B cell (primary cell): ENCODE measurements around the gene BTN3A1. TPM values are rescaled to one million over a fixed set of nuclear protein-coding genes. Genes with fewer than 3 reads are reported as not detected.
A peak's percentile ranks its signal among the peaks of the same experiment; 100 is the strongest.

Source experiments
- ATAC-seq: fragments of 200-7000 bp; cut with Tn5 transposase; one replicate; pipeline ENCODE4 v1.10.0; 2021; ENCODE audit warnings: low read depth, mild to moderate bottlenecking, moderate number of reproducible peaks, moderate library complexity
- CTCF ChIA-PET: fragments of 350-600 bp; sonication (Branson Sonifier 250); formaldehyde crosslinking; loops from one replicate; lab custom pipeline; 2021; ENCODE audit warnings: antibody characterized with exemption, inconsistent platforms; lab: Charles Lee
- POLR2A ChIA-PET: fragments of 350-600 bp; sonication (Branson Sonifier 250); formaldehyde crosslinking; loops from one replicate; lab custom pipeline; 2021; ENCODE audit warnings: antibody characterized with exemption; lab: Charles Lee
- DNase-seq: peaks from one replicate; pipeline ENCODE4 v3.0.0; 2013
- H2AFZ ChIP-seq: 2 replicates; pipeline ENCODE4 v1.6.1; 2012; ENCODE audit warnings: mild to moderate bottlenecking, low read depth, low read length; ENCODE audit not compliant: insufficient read depth, poor library complexity, severe bottlenecking
- H3K27ac ChIP-seq, 2 donors: 1 replicate in 1 of 2; 2 replicates in 1 of 2; pipeline ENCODE4 v1.5.1; 2012 to 2013; ENCODE audit warnings: low read length in 2 of 2, mild to moderate bottlenecking in 2 of 2, moderate library complexity in 1 of 2
- H3K27me3 ChIP-seq, 4 experiments: fragments of 200-600 bp in 1 of 4; sonication (generic) in 1 of 4; replicated peaks in 1 of 4; 1 replicate in 2 of 4; 2 replicates in 2 of 4; pipeline versions ENCODE4 v1.6.1 to v1.7.0; 2013 to 2016; ENCODE audit warnings: low read length in 3 of 4, mild to moderate bottlenecking in 2 of 4, mixed read lengths in 1 of 4, moderate library complexity in 1 of 4; ENCODE audit not compliant: insufficient read depth in 4 of 4, control insufficient read depth in 3 of 4; ENCODE audit errors: control extremely low read depth in 1 of 4
- H3K36me3 ChIP-seq, 2 experiments: replicated peaks in 1 of 2; 1 replicate in 1 of 2; 2 replicates in 1 of 2; pipeline versions ENCODE4 v1.6.1 to v1.7.1; 2013; ENCODE audit warnings: low read length in 1 of 2; ENCODE audit not compliant: insufficient read depth in 2 of 2, control insufficient read depth in 1 of 2; ENCODE audit errors: control extremely low read depth in 1 of 2, extremely low read depth in 1 of 2
- H3K4me1 ChIP-seq, 2 donors: fragments of 200-600 bp in 1 of 2; sonication (generic) in 1 of 2; 1 replicate in 1 of 2; 2 replicates in 1 of 2; pipeline versions ENCODE4 v1.5.1 to v1.6.1; 2013 to 2017; ENCODE audit warnings: low read length in 2 of 2; ENCODE audit not compliant: control insufficient read depth in 2 of 2, insufficient read depth in 2 of 2
- H3K4me2 ChIP-seq: replicated peaks from 2 replicates; pipeline ENCODE3; 2012; ENCODE audit warnings: mild to moderate bottlenecking, low read depth, low read length; ENCODE audit not compliant: poor library complexity, severe bottlenecking
- H3K4me3 ChIP-seq, 5 experiments: fragments of 200-600 bp in 1 of 5; sonication (generic) in 1 of 5; 1 replicate in 3 of 5; 2 replicates in 2 of 5; pipeline versions ENCODE4 v1.5.1 to v1.7.0; 2011 to 2016; ENCODE audit warnings: low read length in 4 of 5, mild to moderate bottlenecking in 4 of 5, low read depth in 2 of 5, control low read depth in 1 of 5, moderate library complexity in 1 of 5; ENCODE audit not compliant: insufficient read depth in 1 of 5; ENCODE audit errors: control extremely low read depth in 1 of 5, extremely low read depth in 1 of 5
- H3K79me2 ChIP-seq: fragments of 200-600 bp; sonication (generic); one replicate; pipeline ENCODE4 v1.6.0; 2016; ENCODE audit warnings: low read length; ENCODE audit not compliant: control insufficient read depth, insufficient read depth
- H3K9ac ChIP-seq: fragments of 200-600 bp; sonication (generic); 2 replicates; pipeline ENCODE4 v1.6.1; 2017; ENCODE audit warnings: mild to moderate bottlenecking, low read length, moderate library complexity
- H3K9me3 ChIP-seq, 3 donors: one replicate each; pipeline versions ENCODE4 v1.6.1 to v1.7.1; 2013; ENCODE audit warnings: low read length in 2 of 3; ENCODE audit not compliant: control insufficient read depth in 2 of 3, insufficient read depth in 1 of 3; ENCODE audit errors: control extremely low read depth in 1 of 3
- H4K20me1 ChIP-seq: 2 replicates; pipeline ENCODE4 v1.6.0; 2012; ENCODE audit warnings: mild to moderate bottlenecking, low read length; ENCODE audit not compliant: insufficient read depth, control insufficient read depth, poor library complexity, severe bottlenecking
- H3K27ac Mint-ChIP-seq: one replicate; pipeline ENCODE4 v1.8.0; 2021; ENCODE audit warnings: mixed read lengths
- H3K27me3 Mint-ChIP-seq: one replicate; pipeline ENCODE4 v1.8.0; 2021; ENCODE audit warnings: mixed read lengths
- H3K4me1 Mint-ChIP-seq: one replicate; pipeline ENCODE4 v1.8.0; 2021; ENCODE audit warnings: mixed read lengths
- H3K4me3 Mint-ChIP-seq: one replicate; pipeline ENCODE4 v1.8.0; 2021; ENCODE audit warnings: mixed read lengths
- H3K9me3 Mint-ChIP-seq: one replicate; pipeline ENCODE4 v1.8.0; 2022; ENCODE audit warnings: mixed read lengths; ENCODE audit not compliant: insufficient read depth
- CTCF ChIP-seq: fragments of 200-600 bp; IDR thresholded peaks from one replicate; pipeline ENCODE4 v1.8.0; 2022; ENCODE audit warnings: antibody characterized with exemption, mild to moderate bottlenecking
- EZH2 ChIP-seq: IDR thresholded peaks from 2 replicates; pipeline ENCODE4 v1.6.1; 2012; ENCODE audit warnings: borderline replicate concordance, low read depth, mild to moderate bottlenecking, moderate library complexity, low read length; ENCODE audit not compliant: insufficient read depth, poor library complexity, severe bottlenecking
- WGBS: methylation state at CpG from one replicate; pipeline ENCODE4 v1.1.5; 2013; ENCODE audit warnings: missing lambda C conversion rate; ENCODE audit not compliant: insufficient coverage; 5-methylcytosine and 5-hydroxymethylcytosine counted together
- intact Hi-C: fragments of 100-400 bp; cut with micrococcal nuclease; formaldehyde crosslinking; loops from one replicate; pipeline ENCODE4 v1.10.0; 2022
- polyA plus RNA-seq: library from polyadenylated mRNA; depleted of rRNA; stranded (reverse); fragments of >200 nt; gene quantifications from 2 replicates; pipeline ENCODE4 v1.2.3, GENCODE V29; 2012
- total RNA-seq, 2 donors: library from RNA; stranded (reverse); fragments of 120-200 nt in 1 of 2; gene quantifications; 1 replicate in 1 of 2; 2 replicates in 1 of 2; pipeline versions ENCODE4 v1.2.3 to v1.2.4, GENCODE V29; 2013 to 2022

The BTN3A1 gene
- total and polyA plus RNA-seq, 2 donors (not counting 1 experiment from before 2014, with no cell fraction given) = 133 to 175 TPM

GRCh38 chr6:26394289-26394688 lies 7.8 kb upstream of the BTN3A1 start:
- Mint-ChIP-seq H3K4me1 (peaks cover 25% of the 10 kb centered on the region), H3K4me3 (no peak overlapping the region), H3K27ac (no peak overlapping the region), H3K27me3 (no peaks in the 10 kb centered on the region), H3K9me3 (no peaks in the 10 kb centered on the region)
- Histone ChIP-seq H3K27ac (peak overlapping the region in 1 of 2 donors; percentile 2), H3K9me3 (no peaks in the 10 kb centered on the region), H3K79me2 (no peaks in the 10 kb centered on the region), H3K36me3 (peaks cover 2 to 34% of the 10 kb centered on the region in 2 experiments), H3K4me1 (peaks cover 8 to 9% of the 10 kb centered on the region in 2 donors), H3K27me3 (no peaks in the 10 kb centered on the region), H3K4me3 (no peak overlapping the region), H4K20me1 (no peaks in the 10 kb centered on the region), H2AFZ (no peak overlapping the region), H3K9ac (no peak overlapping the region), H3K4me2 (no peak overlapping the region)
- ATAC-seq (no peak), DNase-seq (no peak)
- 100% methylated on average over 1 of the region's 1 CpG for WGBS
- CTCF ChIA-PET = interaction anchor here (0.6 kb wide), 1 partner anchor 37 kb away, joined by 3 read pairs; no protein-coding TSS in a partner anchor
- intact Hi-C loops = no loop called here
- POLR2A ChIA-PET = interaction anchor here (1.4 kb wide), 1 partner anchor 9 kb away, joined by 4 read pairs; no protein-coding TSS in a partner anchor
- no peak for TF ChIP-seq EZH2
- TF ChIP-seq CTCF = no peak

- H3K4me1 ChIP-seq = peaks cover 23 to 24% of the 10 kb centered on the region in 2 donors
- H3K9ac ChIP-seq = no peak overlapping the region
- Mint-ChIP-seq H3K27ac (no peak overlapping the region), H3K4me1 (peaks cover 43% of the 10 kb centered on the region), H3K9me3 (no peaks in the 10 kb centered on the region), H3K27me3 (no peaks in the 10 kb centered on the region), H3K4me3 (no peak overlapping the region)
- no peaks in the 10 kb centered on the region for H3K9me3 ChIP-seq
- intact Hi-C loops = no loop called here
- DNase-seq = no peak
- H3K27ac ChIP-seq = no peak overlapping the region
- ATAC-seq = no peak
- peaks cover 0 to 3% of the 10 kb centered on the region in 2 experiments for H3K36me3 ChIP-seq
- H3K27me3 ChIP-seq = no peaks in the 10 kb centered on the region
- POLR2A ChIA-PET = no interaction called here
- no peak overlapping the region for H3K4me3 ChIP-seq
- TF ChIP-seq EZH2 (no peak), CTCF (no peak)
- no peak overlapping the region for H2AFZ ChIP-seq
- peaks cover 15% of the 10 kb centered on the region for H3K79me2 ChIP-seq
- CTCF ChIA-PET = no interaction called here
- H3K4me2 ChIP-seq = no peak overlapping the region
- no peaks in the 10 kb centered on the region for H4K20me1 ChIP-seq
- no CpG with 5 or more reads among the region's 1 CpG for WGBS
Measured at GRCh38 chr6:26398555-26398954, 3.5 kb upstream of the BTN3A1 start.
